Measurements from ENCODE around the gene ERP29. TPM values are rescaled to one million over a fixed set of nuclear protein-coding genes. Genes with fewer than 3 reads are reported as not detected.

Gene ERP29
- total and polyA plus RNA-seq, 7 donors = 15.3 to 38.7 (median 24.3) TPM

GRCh38 chr12:111976291-111976690 lies 36.9 kb upstream of the ERP29 start:
- no peak for DNase-seq
- H3K4me1 ChIP-seq = no peaks in the 10 kb centered on the region
- no peaks in the 10 kb centered on the region for H3K27me3 ChIP-seq (ENCODE audit: insufficient read depth in 3 of 3, low read length in 2 of 3)
- H3K27ac ChIP-seq = no peak overlapping the region
- no peak for TF ChIP-seq CTCF (IDR thresholded peaks at IDR 0.05)
- intact Hi-C loops (cut with DNase I) = no loop called here
- 93 to 98% (median 96%) methylated on average over 6 of the region's 6 CpGs for WGBS, 3 donors
- no peak overlapping the region for H3K4me3 ChIP-seq
- peaks cover 3% of the 10 kb centered on the region for H3K9me3 ChIP-seq
- ATAC-seq = no peak
- H3K36me3 ChIP-seq (ENCODE audit: insufficient read depth in 1 of 2, low read depth in 1 of 2) = no peaks in the 10 kb centered on the region

GRCh38 chr12:111976860-111977259 lies 36.4 kb upstream of the ERP29 start:
- ATAC-seq = no peak
- Histone ChIP-seq H3K4me3 (no peak overlapping the region), H3K36me3 (ENCODE audit: insufficient read depth in 1 of 2, low read depth in 1 of 2) (no peaks in the 10 kb centered on the region), H3K27ac (no peak overlapping the region), H3K4me1 (no peaks in the 10 kb centered on the region), H3K27me3 (ENCODE audit: insufficient read depth in 3 of 3, low read length in 2 of 3) (no peaks in the 10 kb centered on the region), H3K9me3 (no peaks in the 10 kb centered on the region)
- intact Hi-C loops (cut with DNase I) = no loop called here
- DNase-seq = no peak
- no peak for TF ChIP-seq CTCF (IDR thresholded peaks at IDR 0.05)

GRCh38 chr12:111978545-111978944 lies 34.7 kb upstream of the ERP29 start:
- H3K27me3 ChIP-seq (ENCODE audit: insufficient read depth in 3 of 3, low read length in 2 of 3) = no peaks in the 10 kb centered on the region
- ATAC-seq = no peak
- intact Hi-C loops (cut with DNase I) = no loop called here

GRCh38 chr12:111980598-111980997 lies 32.6 kb upstream of the ERP29 start:
- H3K4me1 ChIP-seq = no peaks in the 10 kb centered on the region
- H3K9me3 ChIP-seq = no peaks in the 10 kb centered on the region
- H3K4me3 ChIP-seq = no peak overlapping the region
- TF ChIP-seq CTCF (IDR thresholded peaks at IDR 0.05) = no peak
- ATAC-seq (no peak), DNase-seq (no peak)
- H3K27me3 ChIP-seq (ENCODE audit: insufficient read depth in 3 of 3, low read length in 2 of 3) = no peaks in the 10 kb centered on the region
- H3K36me3 ChIP-seq (ENCODE audit: insufficient read depth in 1 of 2, low read depth in 1 of 2) = no peaks in the 10 kb centered on the region
- H3K27ac ChIP-seq = no peak overlapping the region
- WGBS, 3 donors = 88 to 96% (median 88%) methylated on average over 5 of the region's 5 CpGs
- intact Hi-C loops (cut with DNase I) = no loop called here

More at GRCh38 chr12:111978545-111978944, 34.7 kb upstream of the ERP29 start:
- Histone ChIP-seq H3K4me3 (no peak overlapping the region), H3K36me3 (ENCODE audit: insufficient read depth in 1 of 2, low read depth in 1 of 2) (no peaks in the 10 kb centered on the region), H3K4me1 (no peaks in the 10 kb centered on the region), H3K27ac (no peak overlapping the region), H3K9me3 (no peaks in the 10 kb centered on the region)
- no peak for DNase-seq
- TF ChIP-seq CTCF (IDR thresholded peaks at IDR 0.05) = no peak

- no peak for TF ChIP-seq CTCF (IDR thresholded peaks at IDR 0.05)
- DNase-seq (no peak), ATAC-seq (no peak)
- Histone ChIP-seq H3K4me3 (no peak overlapping the region), H3K4me1 (no peaks in the 10 kb centered on the region), H3K27me3 (ENCODE audit: insufficient read depth in 3 of 3, low read length in 2 of 3) (no peaks in the 10 kb centered on the region), H3K36me3 (ENCODE audit: insufficient read depth in 1 of 2, low read depth in 1 of 2) (no peaks in the 10 kb centered on the region), H3K9me3 (no peaks in the 10 kb centered on the region), H3K27ac (no peak overlapping the region)
- intact Hi-C loops (cut with DNase I) = no loop called here
- 97 to 100% (median 100%) methylated on average over 2 of the region's 2 CpGs for WGBS, 3 donors
These were observed 31.2 kb upstream of the ERP29 start for GRCh38 chr12:111981987-111982386.
